ENCODE results near the gene BTBD19.

DNA sequence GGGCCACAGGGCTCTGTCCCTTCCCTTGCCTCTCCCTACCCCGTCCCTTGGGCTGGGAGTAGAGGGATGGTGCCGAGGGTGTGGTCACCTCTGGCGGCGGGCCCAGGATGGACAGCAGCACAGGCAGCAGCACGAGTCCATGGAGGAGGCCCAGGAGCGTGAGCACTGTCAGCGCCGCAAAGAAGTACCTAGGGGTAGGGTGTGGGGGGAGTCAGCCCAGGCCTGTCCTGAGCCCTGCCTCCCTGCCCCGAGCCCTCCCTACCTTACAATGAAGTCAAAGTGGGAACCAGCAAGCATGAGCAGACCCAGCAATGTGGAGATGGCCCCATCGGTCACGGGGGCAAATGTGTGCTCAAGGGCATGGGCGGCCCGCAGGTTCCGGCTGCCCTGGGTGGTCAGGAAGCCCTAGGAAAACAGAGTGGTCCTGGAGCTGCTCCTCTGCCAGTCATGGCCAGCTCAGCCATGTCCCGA lies 14.7 kb downstream of the BTBD19 start:
- TF ChIP-seq, protein P1, sequence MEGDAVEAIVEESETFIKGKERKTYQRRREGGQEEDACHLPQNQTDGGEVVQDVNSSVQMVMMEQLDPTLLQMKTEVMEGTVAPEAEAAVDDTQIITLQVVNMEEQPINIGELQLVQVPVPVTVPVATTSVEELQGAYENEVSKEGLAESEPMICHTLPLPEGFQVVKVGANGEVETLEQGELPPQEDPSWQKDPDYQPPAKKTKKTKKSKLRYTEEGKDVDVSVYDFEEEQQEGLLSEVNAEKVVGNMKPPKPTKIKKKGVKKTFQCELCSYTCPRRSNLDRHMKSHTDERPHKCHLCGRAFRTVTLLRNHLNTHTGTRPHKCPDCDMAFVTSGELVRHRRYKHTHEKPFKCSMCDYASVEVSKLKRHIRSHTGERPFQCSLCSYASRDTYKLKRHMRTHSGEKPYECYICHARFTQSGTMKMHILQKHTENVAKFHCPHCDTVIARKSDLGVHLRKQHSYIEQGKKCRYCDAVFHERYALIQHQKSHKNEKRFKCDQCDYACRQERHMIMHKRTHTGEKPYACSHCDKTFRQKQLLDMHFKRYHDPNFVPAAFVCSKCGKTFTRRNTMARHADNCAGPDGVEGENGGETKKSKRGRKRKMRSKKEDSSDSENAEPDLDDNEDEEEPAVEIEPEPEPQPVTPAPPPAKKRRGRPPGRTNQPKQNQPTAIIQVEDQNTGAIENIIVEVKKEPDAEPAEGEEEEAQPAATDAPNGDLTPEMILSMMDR (IDR thresholded peaks at IDR 0.05) = no peak
- TF ChIP-seq POLR2A (IDR thresholded peaks at IDR 0.05) = no peak

Measured in body of pancreas (tissue), 4 donors.